NCI-H526 (cell line): ENCODE measurements around the gene YBX1.

ENCODE experiments used
- DNase-seq, 2 experiments: peaks; one replicate each; lab custom pipeline; 2025; lab: John Stamatoyannopoulos, UW

Gene YBX1

DNA sequence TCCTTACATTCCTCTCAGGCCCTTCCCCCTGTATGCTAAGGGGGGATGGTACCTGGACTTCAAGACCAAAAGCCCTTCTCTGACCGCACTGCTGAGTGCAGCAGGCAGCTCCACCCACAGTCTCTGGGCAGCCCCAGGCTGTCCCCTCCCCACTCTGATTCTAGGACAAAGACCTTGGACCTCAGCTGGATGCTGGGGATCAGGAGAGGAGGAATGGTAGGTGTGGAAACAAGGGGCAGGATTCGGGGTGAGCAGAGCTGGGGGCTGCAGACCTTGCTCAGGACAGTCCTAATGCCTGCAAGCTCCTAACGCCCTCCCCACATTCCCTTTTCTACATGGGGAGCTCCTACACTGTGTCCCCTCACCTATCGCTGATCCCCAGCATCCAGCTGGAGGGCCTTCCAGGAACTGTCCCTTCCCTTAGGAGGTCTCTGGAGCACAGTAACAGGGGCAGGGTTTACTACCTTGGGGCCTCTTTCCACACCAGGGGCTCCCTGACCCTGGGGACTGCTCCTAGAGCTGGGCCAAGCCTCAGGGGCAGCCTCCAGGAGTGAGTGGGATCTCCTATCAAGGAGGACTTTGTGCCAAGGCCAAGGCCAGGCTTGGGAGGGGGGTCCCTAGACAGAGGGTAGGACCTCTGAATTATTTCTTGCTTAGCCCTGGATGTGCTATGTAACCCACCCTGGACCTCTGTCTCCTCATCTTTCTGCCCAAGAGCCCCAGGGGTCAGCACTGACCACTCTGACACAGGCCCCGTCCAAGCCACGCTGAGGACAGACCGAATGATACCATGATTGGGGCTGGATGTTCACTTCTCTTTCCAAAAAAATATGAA, 52.2 kb downstream of the YBX1 start:
- no peak for DNase-seq

GRCh38 chr1:42735056-42735455, 52.8 kb downstream of the YBX1 start:
- no peak for DNase-seq

DNA sequence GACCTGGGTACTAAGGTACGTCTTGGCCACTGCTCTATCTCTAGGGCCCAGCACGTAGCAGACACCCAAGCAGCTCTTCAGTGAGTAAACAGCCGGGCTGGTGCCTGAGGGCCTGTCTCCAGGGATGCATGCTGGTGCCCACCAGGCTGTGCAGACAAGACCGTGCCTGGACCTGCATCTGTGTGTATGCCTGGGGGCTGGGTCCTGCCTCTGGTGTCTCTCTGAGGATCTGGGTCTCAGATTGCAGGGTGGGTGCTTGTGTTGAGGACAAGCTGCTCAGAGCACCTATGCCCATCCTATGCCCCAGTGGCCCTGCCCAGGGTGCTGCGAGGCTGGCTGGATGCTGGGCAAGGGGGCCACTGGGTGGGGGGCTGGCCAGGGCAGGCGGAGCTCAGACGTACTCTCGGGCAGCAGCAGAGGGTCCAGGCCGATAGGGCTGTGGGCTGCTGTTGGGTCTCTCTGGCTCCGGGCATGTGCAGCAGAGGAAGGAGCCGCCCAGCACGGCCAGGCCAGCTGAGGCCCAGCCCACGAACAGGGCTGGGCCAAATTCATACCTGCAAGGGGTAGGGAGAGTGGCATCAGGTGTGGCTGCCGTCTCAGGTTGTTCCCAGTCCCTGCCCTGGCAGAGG, 53.4 kb downstream of the YBX1 start:
- DNase-seq: peak; percentile 18 to 42

GRCh38 chr1:42736152-42736551, 53.9 kb downstream of the YBX1 start:
- peak; percentile 12 to 49 for DNase-seq

GRCh38 chr1:42736571-42737200, 54.5 kb downstream of the YBX1 start:
- DNase-seq: no peak

GRCh38 chr1:42737257-42737656, 55.0 kb downstream of the YBX1 start:
- DNase-seq: no peak

- DNase-seq: no peak
Observed at GRCh38 chr1:42737986-42738677, 55.9 kb downstream of the YBX1 start.

- no peak for DNase-seq
Observed at GRCh38 chr1:42738678-42739226, 56.5 kb downstream of the YBX1 start.

DNA sequence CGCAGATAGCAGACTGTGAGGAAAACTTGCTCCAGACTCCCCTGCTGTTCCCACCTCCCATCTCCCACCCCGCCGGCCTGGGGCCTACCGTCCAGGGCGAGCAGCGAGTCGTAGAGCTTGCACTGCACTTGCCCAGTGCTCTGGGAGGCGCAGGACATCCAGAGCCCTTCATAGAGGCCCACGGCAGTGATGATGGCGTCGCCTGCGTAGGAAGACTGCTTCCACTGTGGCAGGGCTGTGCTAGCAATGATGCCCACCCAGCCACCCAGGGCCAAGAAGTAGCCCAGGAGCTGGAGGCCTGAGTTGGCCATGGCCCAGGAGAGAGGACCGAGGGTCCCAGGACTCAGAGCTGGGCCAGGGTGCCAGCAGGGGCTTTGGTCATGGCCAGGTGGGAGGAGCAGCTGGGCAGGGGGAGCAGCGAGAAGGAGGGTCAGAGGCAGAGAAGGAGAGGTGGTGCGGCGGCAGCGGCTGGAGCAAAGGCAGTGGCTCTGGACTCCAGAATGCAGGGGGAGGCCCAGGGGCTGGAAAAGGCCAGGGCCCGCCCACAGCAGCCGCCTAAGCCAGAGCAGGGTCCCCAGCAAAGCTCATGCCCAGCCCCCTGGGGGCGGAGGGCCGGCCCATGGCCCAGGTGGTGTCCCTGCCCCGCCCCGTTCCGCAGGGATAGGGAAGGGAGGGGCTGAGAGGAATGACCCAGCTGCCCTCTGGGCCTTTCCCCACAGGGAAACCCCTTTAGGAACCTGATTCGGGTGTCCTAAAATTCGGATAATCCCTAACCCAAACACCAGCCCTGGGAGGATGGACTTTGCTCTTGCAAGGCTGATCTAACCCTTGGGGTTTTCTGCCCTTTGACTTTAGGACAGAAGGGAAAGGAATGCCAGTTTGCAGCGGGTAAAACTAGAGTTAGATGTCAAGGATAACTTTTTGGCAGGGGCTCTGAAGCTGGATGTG, 57.8 kb downstream of the YBX1 start, which contains the start of gene CLDN19:
Gene CLDN19, minus strand, starts transcription at position 484 of the 948 bp plus-strand sequence. Its CDS starts 173 bp downstream, at position 311.
- peak in 1 of 2 experiments; percentile 72 for DNase-seq

DNA sequence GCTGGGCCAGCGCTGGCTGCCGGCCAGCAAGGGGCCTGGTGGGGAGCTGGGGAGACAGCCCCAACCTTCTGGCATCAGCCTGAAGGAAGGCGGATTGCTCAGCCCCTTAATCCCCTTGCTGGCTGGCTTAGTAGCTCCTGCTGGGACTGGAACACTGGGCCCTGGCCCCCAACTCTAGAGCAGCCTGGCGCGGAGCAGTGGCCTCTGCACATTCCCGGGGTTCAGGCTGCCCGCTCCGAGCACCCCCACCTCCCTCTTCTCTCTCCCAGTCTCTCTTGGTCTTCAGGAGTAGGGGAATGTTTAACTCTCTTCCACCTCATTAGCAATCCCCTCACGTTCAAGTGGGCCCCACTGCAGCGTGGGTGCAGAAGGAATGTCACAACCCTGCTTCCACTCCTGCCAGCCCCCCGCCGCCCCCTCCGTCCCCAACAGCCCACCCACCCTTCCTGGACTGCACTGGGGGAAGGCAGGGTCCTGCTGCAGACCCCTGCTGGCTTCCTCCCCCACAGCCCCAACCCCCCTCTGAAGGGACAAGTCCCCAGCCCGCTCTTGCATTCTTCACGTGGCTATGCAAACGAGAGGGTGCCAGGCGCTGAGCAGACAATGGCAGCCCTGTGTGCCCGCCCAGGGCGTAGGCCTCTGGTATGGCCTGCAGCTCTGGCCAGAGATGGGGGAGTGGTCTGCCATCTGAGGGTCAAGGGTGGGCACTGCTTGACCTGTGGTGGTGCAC, 58.8 kb downstream of the YBX1 start:
- DNase-seq: peak; percentile 68 to 90

- DNase-seq: no peak
Observed at GRCh38 chr1:42741706-42742105, 59.5 kb downstream of the YBX1 start.

- no peak for DNase-seq
Observed at GRCh38 chr1:42742141-42742540, 59.9 kb downstream of the YBX1 start.

DNA sequence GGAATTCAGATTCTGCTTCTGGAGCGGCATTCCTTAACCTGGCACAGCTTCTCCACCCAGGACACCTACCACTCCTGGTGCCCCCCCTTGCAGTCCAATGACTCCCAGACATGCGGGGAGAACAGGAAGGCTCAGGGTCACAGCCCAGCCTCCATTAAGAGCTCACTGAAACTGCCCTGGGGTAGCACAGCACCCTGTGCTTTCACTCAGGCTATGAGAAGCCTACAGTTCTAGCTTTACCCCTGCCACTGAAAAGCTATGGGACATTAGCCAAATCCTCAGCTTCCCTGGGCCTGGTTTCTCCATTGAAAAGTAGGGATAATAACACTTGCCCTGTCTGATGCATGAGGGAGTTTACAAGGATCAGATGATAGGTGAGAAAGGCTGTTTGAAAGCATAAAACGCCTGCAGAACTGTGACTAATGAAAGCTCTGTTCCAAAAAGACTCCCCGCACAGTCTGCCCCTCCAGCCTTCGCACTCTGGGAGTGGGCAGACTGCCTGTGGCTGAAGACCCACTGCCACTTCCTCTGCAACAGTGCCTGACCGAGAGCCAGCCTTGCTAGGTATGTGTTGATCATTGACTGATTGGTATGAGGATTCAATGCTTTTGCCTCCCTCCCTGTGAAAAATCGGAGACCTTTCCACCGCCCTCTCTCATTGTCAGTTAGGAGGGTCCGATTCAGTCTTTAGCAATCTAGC, 60.5 kb downstream of the YBX1 start:
- DNase-seq: no peak

- DNase-seq: no peak
Observed at GRCh38 chr1:42743317-42744147, 61.3 kb downstream of the YBX1 start.

- no peak for DNase-seq
Observed at GRCh38 chr1:42744148-42744413, 61.9 kb downstream of the YBX1 start.

DNA sequence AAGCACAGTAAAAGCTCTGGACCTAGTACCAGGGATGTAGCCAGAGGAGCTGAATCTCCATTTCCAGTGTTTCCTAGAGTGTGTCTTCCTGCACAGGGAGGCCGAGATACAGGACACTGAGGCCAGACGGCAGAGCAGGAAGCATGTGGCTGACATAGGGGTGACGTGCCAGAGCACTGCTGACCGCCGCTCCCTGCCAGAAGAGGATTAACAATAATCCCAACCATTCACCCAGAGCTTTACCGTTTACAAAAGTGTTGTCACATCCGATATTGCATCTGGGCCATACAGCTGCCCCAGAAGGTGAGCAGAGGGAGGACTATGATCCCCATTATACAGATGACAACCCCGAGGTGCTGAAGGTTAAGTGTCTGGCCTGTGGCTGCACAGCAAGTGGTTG, 63.6 kb downstream of the YBX1 start:
- DNase-seq: no peak

DNA sequence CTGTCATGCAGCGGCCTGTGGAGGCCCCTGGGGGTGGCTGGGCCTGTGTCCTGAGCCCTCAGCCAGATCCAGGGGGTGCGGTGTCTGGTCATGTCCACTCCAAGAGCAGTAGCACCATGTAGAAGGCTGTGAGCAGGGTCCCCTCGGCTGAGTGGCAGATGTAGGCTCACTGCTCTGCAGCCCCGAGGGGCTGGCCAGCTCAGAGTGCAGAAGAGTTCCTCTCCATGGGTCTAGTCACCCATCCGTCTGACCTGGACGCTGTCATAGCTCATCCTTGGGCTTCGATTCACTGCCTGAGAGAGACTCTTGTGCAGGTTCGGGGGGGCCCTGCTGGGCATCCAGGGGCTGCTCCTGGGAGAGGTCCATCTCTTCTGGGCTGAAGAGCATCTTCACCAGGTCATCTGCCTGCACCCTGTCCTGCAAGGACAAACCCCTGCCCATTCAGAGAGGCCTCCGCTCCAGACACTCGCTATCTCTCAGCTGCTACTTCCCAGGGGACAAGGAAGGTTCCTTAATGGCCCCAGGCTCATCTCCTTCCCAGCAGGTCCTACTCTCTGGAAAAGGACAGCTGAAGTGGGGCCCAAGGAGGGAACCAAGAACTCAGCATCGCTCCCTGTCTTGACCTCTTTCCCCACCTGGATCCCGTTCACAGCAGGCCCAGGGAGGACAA, 64.4 kb downstream of the YBX1 start:
- DNase-seq: no peak

GRCh38 chr1:42747125-42747524, 64.9 kb downstream of the YBX1 start:
- DNase-seq: peak; percentile 52 to 89
